ENCODE results near the gene CLEC19A.

GRCh38 chr16:19307587-19308241 lies 22.2 kb downstream of the CLEC19A start:
- TF ChIP-seq CTCF (IDR thresholded peaks at IDR 0.05) = no peak
- no peak for TF ChIP-seq POLR2A (IDR thresholded peaks at IDR 0.05)

Data from vagina (tissue), 2 donors.